ENCODE measurements around the gene DEPDC1B. TPM values are rescaled to one million over a fixed set of nuclear protein-coding genes. Genes with fewer than 3 reads are reported as not detected.
"Not testable (repeated sequence)": the region's sequence is repeated elsewhere in the genome, so short reads cannot be mapped to it uniquely, and the experiment has no call there.

DEPDC1B gene
- total RNA-seq, 1 donor from 2014 or later: 0.74 TPM

- TF ChIP-seq POLR2AphosphoS5 (IDR thresholded peaks at IDR 0.05; ENCODE audit: insufficient read depth in 1 of 2, low read depth in 1 of 2) (no peak), POLR2A (IDR thresholded peaks at IDR 0.05) (no peak), CTCF (IDR thresholded peaks at IDR 0.05) (no peak)
- Histone ChIP-seq H3K27ac (no peak overlapping the region), H3K36me3 (no peaks in the 10 kb centered on the region), H3K27me3 (no peaks in the 10 kb centered on the region), H3K4me3 (no peak overlapping the region), H3K4me1 (no peaks in the 10 kb centered on the region), H3K9me3 (no peaks in the 10 kb centered on the region)
- intact Hi-C loops (cut with DNase I): no loop called here
- DNase-seq (ENCODE audit: extremely low spot score in 2 of 2): no peak
Observed at GRCh38 chr5:60686157-60686556, 13.8 kb downstream of the DEPDC1B start.

GRCh38 chr5:60685700-60686099 is 14.3 kb downstream of the DEPDC1B start:
- Histone ChIP-seq H3K36me3 (no peaks in the 10 kb centered on the region), H3K27ac (no peak overlapping the region), H3K27me3 (no peaks in the 10 kb centered on the region), H3K4me1 (no peaks in the 10 kb centered on the region), H3K4me3 (no peak overlapping the region), H3K9me3 (no peaks in the 10 kb centered on the region)
- no peak for DNase-seq (ENCODE audit: extremely low spot score in 2 of 2)
- intact Hi-C loops (cut with DNase I): no loop called here
- TF ChIP-seq CTCF (IDR thresholded peaks at IDR 0.05) (no peak), POLR2AphosphoS5 (IDR thresholded peaks at IDR 0.05; ENCODE audit: insufficient read depth in 1 of 2, low read depth in 1 of 2) (no peak), POLR2A (IDR thresholded peaks at IDR 0.05) (no peak)

- intact Hi-C loops (cut with DNase I): no loop called here
- no peaks in the 10 kb centered on the region for H3K9me3 ChIP-seq
- H3K4me3 ChIP-seq: no peak overlapping the region
- H3K27ac ChIP-seq: no peak overlapping the region
- H3K4me1 ChIP-seq: no peaks in the 10 kb centered on the region
- H3K36me3 ChIP-seq: no peaks in the 10 kb centered on the region
- H3K27me3 ChIP-seq: no peaks in the 10 kb centered on the region
- TF ChIP-seq POLR2AphosphoS5 (IDR thresholded peaks at IDR 0.05; ENCODE audit: insufficient read depth in 1 of 2, low read depth in 1 of 2): no peak
- no peak for TF ChIP-seq CTCF (IDR thresholded peaks at IDR 0.05)
- TF ChIP-seq POLR2A (IDR thresholded peaks at IDR 0.05): no peak
- DNase-seq (ENCODE audit: extremely low spot score in 2 of 2): no peak
Observed at GRCh38 chr5:60685028-60685427, 14.9 kb downstream of the DEPDC1B start.

GRCh38 chr5:60682007-60682406 is 18.0 kb downstream of the DEPDC1B start:
- H3K27ac ChIP-seq; intact Hi-C loops (cut with DNase I); H3K27me3 ChIP-seq; H3K36me3 ChIP-seq; DNase-seq (ENCODE audit: extremely low spot score in 2 of 2); H3K4me1 ChIP-seq; H3K4me3 ChIP-seq; H3K9me3 ChIP-seq: not testable (repeated sequence)

GRCh38 chr5:60679816-60680215 is 20.1 kb downstream of the DEPDC1B start:
- Histone ChIP-seq H3K27me3 (no peaks in the 10 kb centered on the region), H3K36me3 (no peaks in the 10 kb centered on the region), H3K4me1 (no peaks in the 10 kb centered on the region), H3K9me3 (no peaks in the 10 kb centered on the region), H3K4me3 (no peak overlapping the region), H3K27ac (no peak overlapping the region)
- DNase-seq (ENCODE audit: extremely low spot score in 2 of 2): no peak
- intact Hi-C loops (cut with DNase I): loop anchor here (10.0 kb wide), 1 partner anchor 875 kb away; no protein-coding TSS in a partner anchor
- TF ChIP-seq CTCF (IDR thresholded peaks at IDR 0.05) (no peak), POLR2AphosphoS5 (IDR thresholded peaks at IDR 0.05; ENCODE audit: insufficient read depth in 1 of 2, low read depth in 1 of 2) (no peak), POLR2A (IDR thresholded peaks at IDR 0.05) (no peak)
